Measurements from ENCODE around the gene BTBD1.
"Not testable (repeated sequence)": the region's sequence is repeated elsewhere in the genome, so short reads cannot be mapped to it uniquely, and the experiment has no call there.

The BTBD1 gene

DNA sequence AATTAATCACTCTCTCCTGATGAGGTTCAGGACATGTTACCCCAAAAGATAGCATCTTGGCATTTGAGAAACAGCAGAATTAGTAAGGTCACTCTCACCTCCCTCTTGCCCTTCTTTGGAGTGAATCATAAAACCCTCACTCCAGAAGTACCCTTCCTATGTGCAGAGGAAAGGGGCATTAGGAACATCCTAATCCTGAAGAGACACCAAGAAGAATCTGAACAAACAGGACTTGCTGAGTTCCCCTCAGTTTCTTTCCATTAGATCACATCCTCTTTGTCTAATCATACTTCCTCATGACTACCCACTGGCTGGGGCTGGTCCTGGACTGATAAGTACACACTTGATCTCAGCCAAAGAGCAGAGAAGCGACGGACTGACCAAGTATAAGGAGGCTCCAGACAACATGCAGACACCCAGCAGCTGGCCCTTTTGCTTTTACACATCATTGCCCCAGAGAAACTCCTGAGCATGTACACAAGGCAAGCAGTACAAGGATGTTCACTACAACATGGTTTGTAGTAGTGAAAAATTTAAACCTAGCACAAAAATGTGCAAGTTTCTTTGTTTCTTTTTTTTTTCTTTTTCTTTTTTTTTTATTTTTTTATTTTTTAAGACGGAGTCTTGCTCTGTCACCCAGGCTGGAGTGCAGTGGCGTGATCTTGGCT, 25.4 kb upstream of the BTBD1 start:
- no peak for DNase-seq

DNA sequence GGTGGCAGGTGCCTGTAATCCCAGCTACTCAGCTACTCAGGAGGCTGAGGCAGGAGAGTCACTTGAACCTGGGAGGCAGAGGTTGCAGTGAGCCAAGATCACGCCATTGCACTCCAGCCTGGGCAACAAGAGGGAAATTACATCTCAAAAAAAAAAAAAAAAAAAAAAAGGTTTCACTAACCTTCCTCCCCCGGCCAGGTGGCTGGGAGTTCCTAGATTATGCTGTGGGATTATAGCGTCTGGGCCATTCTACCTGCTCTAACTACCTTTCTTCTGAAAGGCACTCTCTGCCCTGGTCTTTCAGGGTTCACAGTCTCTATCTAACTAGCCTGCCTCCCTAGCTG, 24.9 kb upstream of the BTBD1 start:
- DNase-seq, result not testable (repeated sequence)

DNA sequence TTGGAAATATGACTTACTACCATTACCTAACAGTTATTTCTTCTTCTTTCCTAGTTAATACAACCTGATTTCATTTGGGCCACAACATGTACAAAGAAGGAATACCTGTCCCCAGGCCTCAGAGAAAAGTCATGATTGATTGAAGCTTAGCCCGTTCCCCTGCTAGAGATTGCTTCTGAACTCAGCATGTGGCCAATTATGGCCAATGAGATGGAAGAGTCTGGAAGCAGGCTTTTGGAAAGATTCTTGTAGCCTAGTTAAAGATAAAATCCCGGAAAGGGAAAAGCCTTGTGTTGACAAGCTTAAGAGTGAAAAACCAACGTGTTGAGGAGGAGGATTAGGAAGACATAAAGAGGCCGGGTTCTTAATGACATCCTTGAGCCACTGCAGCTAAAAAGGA, 23.4 kb upstream of the BTBD1 start:
- DNase-seq, result no peak

DNA sequence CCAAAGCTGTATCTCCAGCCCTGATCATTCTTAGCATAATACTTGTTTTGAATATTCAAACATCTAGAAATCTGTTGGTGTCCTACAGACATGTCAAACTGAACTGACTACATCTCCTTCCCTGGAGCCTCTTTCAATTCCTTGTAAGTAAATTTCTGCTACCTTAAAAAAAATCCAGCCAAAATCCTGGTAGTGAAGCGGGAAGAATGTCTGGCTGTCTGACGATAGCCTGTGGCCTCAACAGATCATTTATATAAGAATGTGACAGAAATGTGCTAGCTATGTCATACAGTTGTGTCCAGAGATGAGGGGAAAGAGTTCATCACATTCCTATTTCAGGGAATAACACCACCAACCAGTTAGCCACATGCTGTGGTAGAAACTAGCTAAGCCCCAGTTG, 21.8 kb upstream of the BTBD1 start:
- DNase-seq, result no peak

DNA sequence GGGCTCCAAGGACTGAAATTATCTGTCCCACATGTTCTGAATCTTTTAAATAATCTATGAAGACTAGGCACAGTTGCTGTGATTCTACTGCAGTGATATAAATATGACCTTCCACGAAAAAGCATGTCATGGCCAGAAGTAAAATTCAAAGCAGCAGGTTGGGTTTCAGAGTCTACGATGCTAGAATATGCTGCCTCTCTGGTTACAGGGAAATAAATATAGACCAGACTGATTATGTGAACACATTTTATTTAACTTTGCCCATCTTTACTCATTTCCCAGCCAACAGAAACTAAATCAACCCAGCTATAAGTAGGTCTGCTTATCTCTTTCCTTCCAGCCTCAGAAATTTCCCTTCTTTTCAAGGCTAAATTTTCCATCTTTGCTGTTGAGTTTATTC, 20.5 kb upstream of the BTBD1 start:
- DNase-seq, result no peak

DNA sequence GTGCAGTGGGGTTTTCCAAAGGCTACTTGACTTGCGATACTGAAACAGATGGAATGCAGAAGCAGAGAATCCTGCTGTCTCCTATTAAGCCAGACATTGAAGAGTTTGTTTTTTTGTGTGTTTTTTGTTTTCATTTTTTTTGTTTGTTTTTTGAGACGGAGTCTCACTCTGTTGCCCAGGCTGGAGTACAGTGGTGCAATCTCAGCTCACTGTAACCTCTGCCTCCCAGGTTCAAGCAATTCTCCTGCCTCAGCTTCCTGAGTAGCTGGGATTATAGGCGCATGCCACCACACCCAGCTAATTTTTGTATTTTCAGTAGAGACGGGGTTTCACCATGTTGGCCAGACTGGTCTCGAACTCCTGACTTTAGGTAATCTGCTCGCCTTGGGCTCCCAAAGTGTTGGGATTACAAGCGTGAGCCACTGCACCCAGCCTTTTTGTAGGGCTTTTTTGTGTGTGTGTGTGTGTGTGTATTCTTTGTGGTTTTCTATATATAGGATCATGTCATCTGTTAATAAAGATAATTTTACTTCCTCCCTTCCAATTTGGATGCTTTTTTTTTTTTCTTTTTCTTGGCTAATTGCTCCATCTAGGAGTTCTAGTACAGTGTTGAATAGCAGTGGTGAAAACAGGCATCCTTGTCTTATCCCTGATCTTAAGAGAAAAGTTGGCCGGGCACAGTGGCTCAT, 19.0 kb upstream of the BTBD1 start:
- not testable (repeated sequence) for DNase-seq

DNA sequence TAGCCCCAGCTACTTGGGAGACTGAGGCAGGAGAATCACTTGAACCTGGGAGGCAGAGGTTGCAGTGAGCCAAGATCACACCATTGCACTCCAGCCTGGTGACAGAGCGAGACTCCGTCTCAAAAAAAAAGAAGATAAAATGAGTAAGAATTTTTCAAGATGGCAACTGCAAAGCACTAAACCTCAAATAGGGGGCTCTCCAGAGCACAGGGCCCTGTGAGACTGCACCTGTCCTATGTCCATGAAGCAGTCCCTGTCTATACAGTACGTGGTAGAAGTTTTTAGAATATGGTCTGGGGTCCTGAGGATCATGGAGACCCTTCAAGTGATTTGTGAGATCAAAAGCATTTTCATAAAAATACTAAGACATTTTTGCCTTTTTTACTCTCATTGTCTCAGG, 18.4 kb upstream of the BTBD1 start:
- not testable (repeated sequence) for DNase-seq

DNA sequence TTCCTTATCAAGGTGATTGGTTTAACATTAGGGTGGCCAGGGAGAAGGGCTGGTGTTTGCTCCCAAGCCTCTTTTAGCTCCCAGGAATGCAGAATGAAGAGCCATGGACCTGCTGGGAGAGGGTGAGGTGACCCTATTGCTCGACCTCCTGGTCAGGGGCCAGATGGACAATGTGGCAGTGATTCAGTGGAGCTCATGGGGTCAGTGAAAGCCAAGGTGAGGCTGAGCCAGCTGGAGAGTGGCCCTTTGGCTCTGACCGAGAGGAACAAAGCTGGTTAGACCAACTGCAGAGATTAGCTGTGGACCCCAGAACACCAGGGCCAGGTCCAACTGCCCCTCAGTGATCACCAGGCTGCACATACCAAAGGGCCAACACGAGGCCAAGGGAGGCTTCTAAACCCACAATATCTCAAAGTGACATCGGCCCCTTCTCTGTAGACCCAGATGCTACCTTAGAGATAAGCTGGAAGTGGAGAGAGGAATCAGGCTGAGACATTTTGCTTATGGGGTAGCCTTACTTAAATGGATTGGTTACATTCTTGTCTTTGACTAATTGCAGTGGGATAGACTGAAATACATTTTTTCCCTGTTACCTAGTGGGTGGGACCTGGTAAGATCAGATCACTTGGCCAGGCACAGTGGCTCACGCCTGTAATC, 15.8 kb upstream of the BTBD1 start:
- DNase-seq, result no peak

DNA sequence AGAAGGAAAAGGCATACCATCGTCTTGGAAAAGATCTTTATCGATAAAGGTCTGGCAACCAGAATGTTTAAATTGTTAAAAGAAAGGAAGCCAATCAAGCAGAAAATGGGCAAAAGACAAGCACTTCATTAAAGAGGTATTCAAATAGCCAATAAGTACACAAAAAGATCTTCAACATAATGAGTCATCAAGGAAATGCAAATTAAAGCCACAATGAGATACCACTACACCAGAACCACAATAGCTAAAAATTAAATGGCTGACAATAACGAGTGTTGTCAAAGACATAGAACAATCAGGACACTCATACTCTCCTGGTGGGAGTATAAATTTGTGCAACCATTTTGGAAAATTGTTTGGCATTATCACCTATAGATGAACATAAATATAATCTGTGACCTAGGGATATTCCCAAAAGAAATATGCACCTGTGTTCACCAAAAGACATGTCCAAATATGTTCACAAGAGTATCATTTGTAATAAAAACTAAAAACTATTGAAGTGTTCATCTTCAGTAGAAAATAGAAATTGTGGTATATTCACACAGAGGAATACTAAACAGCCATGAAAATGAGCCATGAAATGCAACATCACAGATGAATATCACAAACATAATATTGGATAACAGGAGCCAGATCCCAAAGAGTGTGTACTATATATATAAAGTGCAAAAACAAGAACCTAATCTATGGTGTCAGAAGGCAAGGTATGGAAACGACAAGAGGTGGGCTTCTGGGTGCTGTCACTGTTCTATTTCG, 14.4 kb upstream of the BTBD1 start:
- no peak for DNase-seq

DNA sequence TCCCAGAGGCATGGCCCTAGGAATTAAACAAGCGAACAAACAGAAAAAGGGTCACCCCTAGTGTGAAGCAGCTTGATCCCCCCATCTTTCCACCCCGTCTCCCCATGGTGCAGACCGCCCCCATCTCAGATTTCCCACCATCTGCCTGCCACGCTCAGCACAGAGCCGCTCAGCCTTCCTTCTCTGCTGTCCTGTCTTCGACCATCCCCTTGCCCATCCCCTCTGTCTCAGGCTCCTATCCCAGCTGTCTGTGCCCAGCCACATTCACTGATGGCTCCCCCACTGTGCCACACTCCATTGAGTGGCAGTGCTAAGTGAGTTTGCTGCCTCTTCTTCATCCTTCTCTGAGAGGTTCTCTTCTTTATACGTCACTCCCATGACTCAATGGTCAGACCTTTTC, 11.7 kb upstream of the BTBD1 start:
- no peak for DNase-seq

DNA sequence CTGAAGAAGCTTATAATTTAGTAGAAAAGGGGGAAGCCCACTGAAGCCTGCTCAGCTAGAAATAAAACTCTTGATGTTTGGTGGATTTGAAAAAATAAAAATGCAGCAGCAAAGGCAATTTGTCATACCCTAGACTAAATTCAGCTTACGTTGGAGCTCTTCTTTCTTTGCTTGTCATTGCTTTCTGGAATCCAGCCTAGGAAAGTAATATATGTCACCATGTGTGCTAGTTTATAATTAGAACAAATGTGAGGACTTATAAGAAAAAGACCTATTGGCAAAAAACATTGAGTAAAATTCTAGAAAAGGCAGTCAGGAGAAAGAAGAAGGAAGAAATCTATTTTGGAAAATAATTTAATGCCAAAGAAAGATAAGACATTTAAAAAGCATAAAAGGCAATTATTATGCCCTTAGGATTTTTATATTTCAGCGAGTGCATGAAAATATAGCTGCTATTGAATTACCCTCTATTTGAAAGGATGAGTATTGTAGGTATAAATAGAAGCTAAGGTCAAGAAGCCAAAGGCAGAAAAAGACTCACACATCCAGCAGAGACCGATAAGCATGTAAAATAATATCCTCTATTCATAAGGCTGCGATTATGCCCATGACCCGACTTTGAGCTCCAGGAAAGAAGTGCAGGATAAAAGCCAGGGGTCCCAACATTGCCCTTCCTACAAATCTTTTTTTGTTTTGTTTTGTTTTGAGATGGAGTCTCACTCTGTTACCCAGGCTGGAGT, 10.6 kb upstream of the BTBD1 start:
- no peak for DNase-seq

DNA sequence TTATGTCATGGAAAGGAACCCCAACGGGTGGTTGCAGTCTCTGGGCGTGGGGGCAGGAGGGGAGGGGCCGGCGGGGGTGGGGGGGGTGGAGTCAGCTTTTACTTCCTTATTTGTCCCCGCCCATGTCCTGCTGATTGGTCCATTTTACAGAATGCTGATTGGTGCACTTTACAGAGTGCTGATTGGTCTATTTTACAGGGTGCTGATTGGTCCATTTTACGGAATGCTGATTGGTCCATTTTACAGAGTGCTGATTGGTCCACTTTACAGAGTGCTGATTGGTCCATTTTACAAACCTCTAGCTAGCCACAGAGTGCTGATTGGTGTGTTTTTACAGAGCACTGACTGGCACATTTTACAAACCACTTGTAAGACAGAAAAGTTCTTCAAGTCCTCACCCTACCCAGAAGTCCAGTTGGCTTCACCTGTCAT, 2.2 kb upstream of the BTBD1 start:
- DNase-seq, result peak in 2 of 4 experiments; percentile 2 to 10

DNA sequence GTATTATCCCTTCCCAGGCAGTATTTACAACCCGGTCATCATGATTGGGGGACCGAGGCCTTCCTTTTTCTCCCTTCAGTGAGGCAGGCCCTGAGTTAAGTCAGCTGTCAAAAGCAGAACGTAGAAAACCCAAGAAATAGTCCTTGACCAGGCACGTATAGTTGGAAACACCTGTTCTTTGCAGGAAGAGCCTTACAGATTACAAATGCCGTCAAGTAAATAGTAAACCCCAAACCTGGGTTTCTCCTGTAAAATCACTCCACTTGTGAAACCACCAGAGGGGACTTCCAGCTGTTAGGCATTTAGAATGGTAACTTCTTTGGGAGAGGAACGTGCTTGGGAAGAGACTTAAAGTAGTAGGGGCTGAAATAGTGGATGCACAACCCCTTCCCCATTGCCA, 1.0 kb upstream of the BTBD1 start:
- DNase-seq, result no peak

DNA sequence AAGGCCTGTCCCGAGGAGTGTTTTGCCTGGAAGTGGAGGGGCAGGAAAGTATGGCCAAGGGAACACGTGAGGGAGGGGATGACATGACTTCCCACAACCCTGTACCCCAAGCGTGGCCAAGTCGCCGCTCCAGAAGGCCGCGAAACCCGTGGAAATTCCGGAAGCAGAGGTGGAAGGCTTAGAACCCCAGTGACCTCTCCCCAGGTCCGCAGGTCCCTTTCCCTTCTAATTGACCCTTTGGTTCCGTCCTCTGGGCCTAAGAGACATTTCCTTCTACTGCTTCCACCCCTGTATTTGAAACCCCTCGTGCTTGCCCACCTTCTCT, 548 bp upstream of the BTBD1 start:
- DNase-seq, result no peak

DNA sequence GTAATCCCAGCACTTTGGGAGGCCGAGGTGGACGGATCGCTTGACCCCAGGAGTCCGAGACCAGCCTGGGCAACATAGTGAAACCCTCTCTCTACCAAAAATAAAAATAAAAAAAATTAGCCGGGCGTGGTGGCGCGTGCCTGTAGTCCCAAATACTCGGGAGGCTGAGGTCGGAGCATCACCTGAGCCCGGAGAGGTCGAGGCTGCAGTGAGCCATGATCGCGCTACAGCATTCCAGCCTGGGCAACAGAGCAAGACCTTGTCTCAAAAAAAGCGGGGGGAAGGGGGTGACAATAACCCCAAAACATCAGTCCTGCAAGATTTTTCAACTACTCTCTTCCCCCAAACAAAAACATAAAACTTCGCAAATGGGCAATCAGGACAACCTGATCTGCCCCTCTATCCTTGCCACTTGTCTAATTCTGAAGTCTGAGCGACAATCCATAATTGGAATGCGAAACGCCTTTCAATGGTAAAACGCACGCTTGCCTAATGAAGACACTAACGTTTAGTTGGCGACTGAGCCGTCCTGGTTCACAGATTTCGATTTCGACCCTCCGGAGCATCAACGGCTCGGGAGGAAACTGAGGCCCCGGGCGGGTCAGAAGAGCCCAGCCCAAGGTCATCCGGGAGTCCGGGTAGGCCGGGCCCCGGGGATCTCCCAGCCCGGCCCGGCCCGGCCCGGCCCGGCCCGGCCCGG, 868 bp downstream of the BTBD1 start:
- no peak for DNase-seq

DNA sequence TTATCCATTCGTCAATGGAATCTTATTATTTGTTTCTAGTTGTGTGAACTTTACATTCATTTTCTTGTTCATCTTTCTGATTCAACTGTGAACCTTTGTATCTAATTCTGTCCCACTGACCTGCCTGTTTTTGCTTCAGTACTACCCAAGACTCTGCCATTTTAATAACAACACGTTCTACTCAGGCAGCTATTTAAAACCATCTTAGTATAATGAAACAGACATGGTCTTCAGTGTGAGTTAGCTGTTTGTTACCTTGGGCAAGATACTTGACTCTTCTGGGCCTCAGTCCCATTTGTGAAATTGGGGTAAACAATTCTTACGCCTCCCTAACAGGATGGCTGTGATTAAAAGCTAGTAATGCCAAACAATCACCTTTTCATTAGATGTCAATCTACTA, 1.6 kb downstream of the BTBD1 start:
- no peak for DNase-seq

DNA sequence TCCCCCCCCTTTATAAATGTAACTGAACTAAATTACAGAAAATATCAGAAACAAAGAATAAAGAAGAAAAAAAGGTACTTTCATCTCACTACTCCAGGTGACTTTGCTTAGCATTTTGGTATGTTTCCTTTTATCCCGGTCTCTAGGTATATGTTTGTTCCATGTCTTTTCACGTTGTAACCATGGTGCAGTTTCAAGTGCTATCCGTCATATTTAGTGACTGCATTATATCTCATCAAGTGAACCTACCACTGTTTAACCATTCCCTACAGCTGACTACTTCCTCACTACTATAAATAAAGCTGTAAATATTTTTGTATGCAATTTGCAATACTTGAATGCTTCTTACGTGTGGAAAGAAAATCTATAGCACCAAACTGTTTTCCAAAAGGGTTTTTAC, 2.2 kb downstream of the BTBD1 start:
- DNase-seq, result no peak

DNA sequence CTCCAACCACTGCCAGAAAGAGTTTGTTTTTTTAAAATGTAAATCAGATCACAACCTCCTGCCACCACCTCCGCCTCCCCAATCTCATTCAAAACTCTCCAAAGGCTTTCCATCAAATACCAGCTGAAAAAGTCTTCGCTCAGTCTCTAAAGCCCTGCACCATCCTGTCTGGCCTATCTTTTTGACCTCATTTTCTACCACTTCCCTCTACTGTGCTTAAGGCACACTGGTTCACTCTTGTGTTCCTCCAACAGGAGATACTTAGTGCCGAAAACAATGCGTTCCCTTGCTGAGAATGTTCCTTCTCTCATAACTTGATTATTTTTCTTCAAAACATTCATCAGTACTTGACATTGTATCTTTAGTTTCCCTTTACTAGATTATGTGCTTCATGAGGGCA, 3.5 kb downstream of the BTBD1 start:
- no peak for DNase-seq

DNA sequence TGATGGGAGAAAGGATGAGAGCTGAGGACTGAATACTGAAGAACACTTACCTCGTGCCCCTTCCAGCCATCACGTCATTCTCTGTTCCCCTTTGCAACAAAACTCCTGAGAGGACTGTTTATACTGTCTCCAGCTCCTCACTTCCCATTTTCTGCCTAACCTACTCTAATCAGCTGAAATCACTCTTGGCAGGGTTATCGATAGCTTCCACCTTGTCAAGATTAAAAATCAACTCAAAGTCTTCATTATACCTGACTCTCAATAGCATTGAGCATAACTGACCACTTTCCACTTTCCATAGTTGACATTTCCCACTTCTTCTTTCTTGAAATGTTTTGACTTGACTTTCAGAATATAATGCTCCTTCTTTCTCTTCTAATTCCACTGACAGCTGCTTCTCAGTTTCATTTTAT, 4.3 kb downstream of the BTBD1 start:
- DNase-seq, result no peak

DNA sequence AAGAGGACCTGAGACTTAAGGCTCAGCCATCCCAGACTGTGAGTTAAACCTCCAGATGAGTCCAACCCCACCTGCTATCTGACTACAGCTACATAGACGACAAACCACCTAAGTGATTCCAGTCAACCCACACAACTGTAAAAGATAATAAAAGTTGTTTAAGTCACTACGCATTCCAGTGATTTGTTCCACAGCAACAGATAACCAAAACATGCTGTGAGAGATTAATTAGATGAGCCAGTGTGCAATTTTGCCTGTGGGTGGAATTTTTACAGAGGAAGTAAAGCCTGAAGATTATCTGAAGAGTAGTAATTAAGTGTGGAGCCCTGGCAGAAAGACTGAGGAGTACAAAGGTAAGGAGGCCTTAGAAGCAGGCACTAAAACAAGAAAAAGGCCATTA, 5.4 kb downstream of the BTBD1 start:
- no peak for DNase-seq

DNA sequence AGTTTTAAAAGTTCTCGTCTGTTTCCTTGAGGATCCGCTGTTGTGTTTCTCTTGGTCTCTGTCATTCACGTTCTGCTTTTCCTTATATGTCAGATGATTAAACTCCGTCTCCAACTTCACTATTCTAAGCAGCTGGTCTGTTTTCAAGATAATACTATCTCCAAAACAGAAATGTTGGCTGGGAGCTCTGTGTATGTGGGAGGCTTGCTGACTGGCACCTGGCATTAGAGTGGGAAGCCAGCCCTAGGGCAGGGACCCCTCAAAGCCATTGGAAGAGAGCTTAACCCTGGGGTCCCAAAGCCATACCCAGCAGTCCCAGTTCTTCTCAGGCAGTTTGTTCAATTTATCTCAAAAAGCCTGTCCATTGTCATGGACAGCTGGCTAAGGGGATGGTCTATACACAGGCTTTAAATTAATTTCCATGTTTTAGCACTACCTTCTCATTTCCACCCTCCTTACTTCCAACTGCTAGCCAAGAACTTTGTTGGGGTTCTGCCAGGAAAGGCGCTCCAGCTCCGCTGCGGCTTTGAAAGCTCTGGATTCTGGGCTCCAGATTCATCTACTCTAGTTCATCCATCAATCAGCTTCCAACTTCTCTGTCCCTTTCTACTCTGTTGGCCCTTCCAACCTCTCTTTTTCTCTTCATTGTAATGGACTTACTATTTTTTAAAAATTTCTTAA, 9.2 kb downstream of the BTBD1 start:
- no peak for DNase-seq

DNA sequence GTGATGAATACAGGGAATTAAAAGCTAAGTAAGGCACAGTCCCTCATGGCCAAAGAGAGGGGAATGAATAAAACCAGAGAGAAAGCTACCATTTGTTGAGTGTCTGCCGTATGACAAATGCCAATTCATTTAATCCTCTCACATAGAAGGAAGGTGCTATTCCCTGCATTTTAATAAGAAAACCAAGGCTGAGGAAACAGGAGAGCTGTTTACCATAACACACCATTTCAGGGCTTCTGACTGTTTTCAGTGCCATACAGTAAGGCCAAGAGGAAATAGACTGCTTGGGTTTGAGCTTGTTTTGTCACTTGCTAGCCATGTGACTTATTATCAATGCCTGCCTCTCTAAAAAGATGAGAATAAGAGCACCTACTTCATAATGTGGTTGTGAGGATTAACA, 10.1 kb downstream of the BTBD1 start:
- DNase-seq, result no peak
